Activated naive CD4-positive, alpha-beta T cell treated with anti-CD3 and anti-CD28 coated beads, Interleukin-2, amount 50 U/mL, for 24 hours (primary cell): ENCODE results near the gene SLC41A1.
"Not testable (repeated sequence)": the region's sequence is repeated elsewhere in the genome, so short reads cannot be mapped to it uniquely, and the experiment has no call there.

ENCODE experiments used
- H3K27ac Mint-ChIP-seq: one replicate; pipeline ENCODE4 v1.8.0; 2021; ENCODE audit warnings: mild to moderate bottlenecking, mixed read lengths
- H3K27me3 Mint-ChIP-seq: one replicate; pipeline ENCODE4 v1.8.0; 2021; ENCODE audit warnings: mixed read lengths
- H3K36me3 Mint-ChIP-seq: one replicate; pipeline ENCODE4 v1.8.0; 2021; ENCODE audit warnings: mixed read lengths
- H3K4me1 Mint-ChIP-seq: one replicate; pipeline ENCODE4 v1.8.0; 2021; ENCODE audit warnings: mixed read lengths
- H3K4me3 Mint-ChIP-seq: one replicate; pipeline ENCODE4 v1.8.0; 2021; ENCODE audit warnings: mild to moderate bottlenecking, mixed read lengths
- H3K9me3 Mint-ChIP-seq: one replicate; pipeline ENCODE4 v1.8.0; 2021; ENCODE audit warnings: mixed read lengths

SLC41A1 gene

GRCh38 chr1:205827623-205828022 lies 14.6 kb upstream of the SLC41A1 start:
- Mint-ChIP-seq H3K27ac (no peak overlapping the region), H3K4me3 (no peak overlapping the region), H3K27me3 (no peaks in the 10 kb centered on the region), H3K36me3 (peaks cover 7% of the 10 kb centered on the region), H3K4me1 (no peaks in the 10 kb centered on the region), H3K9me3 (no peaks in the 10 kb centered on the region)

GRCh38 chr1:205826995-205827394 lies 14.0 kb upstream of the SLC41A1 start:
- Mint-ChIP-seq H3K36me3 (peaks cover 7% of the 10 kb centered on the region), H3K9me3 (no peaks in the 10 kb centered on the region), H3K27me3 (no peaks in the 10 kb centered on the region), H3K4me1 (no peaks in the 10 kb centered on the region), H3K4me3 (no peak overlapping the region), H3K27ac (no peak overlapping the region)

- H3K27ac Mint-ChIP-seq = no peak overlapping the region
These were observed 13.2 kb upstream of the SLC41A1 start for GRCh38 chr1:205826016-205826806.

GRCh38 chr1:205824180-205824579 lies 11.2 kb upstream of the SLC41A1 start:
- Mint-ChIP-seq H3K4me3 (no peak overlapping the region), H3K9me3 (no peaks in the 10 kb centered on the region), H3K36me3 (peaks cover 7% of the 10 kb centered on the region), H3K27ac (no peak overlapping the region), H3K27me3 (no peaks in the 10 kb centered on the region), H3K4me1 (peaks cover 1% of the 10 kb centered on the region)

More at GRCh38 chr1:205826016-205826806, 13.2 kb upstream of the SLC41A1 start:
- Mint-ChIP-seq H3K27me3 (no peaks in the 10 kb centered on the region), H3K4me3 (no peak overlapping the region), H3K36me3 (peaks cover 7% of the 10 kb centered on the region), H3K9me3 (no peaks in the 10 kb centered on the region), H3K4me1 (no peaks in the 10 kb centered on the region)

GRCh38 chr1:205823260-205823659 lies 10.3 kb upstream of the SLC41A1 start:
- H3K4me1 Mint-ChIP-seq, H3K36me3 Mint-ChIP-seq, H3K27ac Mint-ChIP-seq, H3K9me3 Mint-ChIP-seq, H3K4me3 Mint-ChIP-seq, H3K27me3 Mint-ChIP-seq: not testable (repeated sequence)

GRCh38 chr1:205822397-205822796 lies 9.4 kb upstream of the SLC41A1 start:
- Mint-ChIP-seq H3K9me3 (no peaks in the 10 kb centered on the region), H3K4me3 (no peak overlapping the region), H3K4me1 (peaks cover 11% of the 10 kb centered on the region), H3K36me3 (peaks cover 4% of the 10 kb centered on the region), H3K27ac (no peak overlapping the region), H3K27me3 (no peaks in the 10 kb centered on the region)

- Mint-ChIP-seq H3K4me3 (no peak overlapping the region), H3K27ac (no peak overlapping the region), H3K9me3 (no peaks in the 10 kb centered on the region), H3K4me1 (peaks cover 18% of the 10 kb centered on the region), H3K36me3 (no peaks in the 10 kb centered on the region), H3K27me3 (no peaks in the 10 kb centered on the region)
These were observed 5.0 kb upstream of the SLC41A1 start for GRCh38 chr1:205817988-205818387.

GRCh38 chr1:205817364-205817763 lies 4.4 kb upstream of the SLC41A1 start:
- Mint-ChIP-seq H3K9me3 (no peaks in the 10 kb centered on the region), H3K4me3 (no peak overlapping the region), H3K4me1 (peaks cover 20% of the 10 kb centered on the region), H3K36me3 (no peaks in the 10 kb centered on the region), H3K27me3 (no peaks in the 10 kb centered on the region), H3K27ac (no peak overlapping the region)

- Mint-ChIP-seq H3K27me3 (no peaks in the 10 kb centered on the region), H3K9me3 (no peaks in the 10 kb centered on the region), H3K36me3 (peaks cover 2% of the 10 kb centered on the region), H3K4me3 (peak overlapping the region; percentile 93), H3K27ac (peak overlapping the region; percentile 70), H3K4me1 (peaks cover 53% of the 10 kb centered on the region)
These were observed 709 bp upstream of the SLC41A1 start for GRCh38 chr1:205813755-205814058.

GRCh38 chr1:205812271-205812877 lies 624 bp downstream of the SLC41A1 start:
- peaks cover 58% of the 10 kb centered on the region for H3K4me1 Mint-ChIP-seq

GRCh38 chr1:205811660-205812059 lies 1.3 kb downstream of the SLC41A1 start:
- H3K4me3 Mint-ChIP-seq = peak overlapping the region; percentile 93
- no peaks in the 10 kb centered on the region for H3K27me3 Mint-ChIP-seq
- H3K27ac Mint-ChIP-seq = peak overlapping the region; percentile 81
- no peaks in the 10 kb centered on the region for H3K9me3 Mint-ChIP-seq
- H3K4me1 Mint-ChIP-seq = peaks cover 65% of the 10 kb centered on the region
- peaks cover 5% of the 10 kb centered on the region for H3K36me3 Mint-ChIP-seq

More at GRCh38 chr1:205812271-205812877, 624 bp downstream of the SLC41A1 start:
- H3K4me3 Mint-ChIP-seq = peak overlapping the region; percentile 93
- peaks cover 5% of the 10 kb centered on the region for H3K36me3 Mint-ChIP-seq
- H3K27ac Mint-ChIP-seq = peak overlapping the region; percentile 81
- H3K9me3 Mint-ChIP-seq = no peaks in the 10 kb centered on the region
- no peaks in the 10 kb centered on the region for H3K27me3 Mint-ChIP-seq

GRCh38 chr1:205810448-205811157 lies 2.4 kb downstream of the SLC41A1 start:
- H3K27ac Mint-ChIP-seq = peak overlapping the region; percentile 51
- no peaks in the 10 kb centered on the region for H3K9me3 Mint-ChIP-seq
- peaks cover 5% of the 10 kb centered on the region for H3K36me3 Mint-ChIP-seq
- peaks cover 75% of the 10 kb centered on the region for H3K4me1 Mint-ChIP-seq
- H3K4me3 Mint-ChIP-seq = peak overlapping the region; percentile 93
- H3K27me3 Mint-ChIP-seq = no peaks in the 10 kb centered on the region

- H3K4me3 Mint-ChIP-seq = peak overlapping the region; percentile 47
- H3K36me3 Mint-ChIP-seq = peaks cover 5% of the 10 kb centered on the region
- H3K27me3 Mint-ChIP-seq = no peaks in the 10 kb centered on the region
- no peak overlapping the region for H3K27ac Mint-ChIP-seq
- H3K9me3 Mint-ChIP-seq = no peaks in the 10 kb centered on the region
- peaks cover 82% of the 10 kb centered on the region for H3K4me1 Mint-ChIP-seq
These were observed 3.1 kb downstream of the SLC41A1 start for GRCh38 chr1:205809942-205810345.

GRCh38 chr1:205809469-205809868 lies 3.5 kb downstream of the SLC41A1 start:
- no peaks in the 10 kb centered on the region for H3K27me3 Mint-ChIP-seq
- H3K4me1 Mint-ChIP-seq = peaks cover 87% of the 10 kb centered on the region
- no peaks in the 10 kb centered on the region for H3K9me3 Mint-ChIP-seq
- peaks cover 5% of the 10 kb centered on the region for H3K36me3 Mint-ChIP-seq
- H3K4me3 Mint-ChIP-seq = peak overlapping the region; percentile 62
- H3K27ac Mint-ChIP-seq = peak overlapping the region; percentile 11

GRCh38 chr1:205805082-205805711 lies 7.8 kb downstream of the SLC41A1 start:
- peaks cover 71% of the 10 kb centered on the region for H3K4me1 Mint-ChIP-seq
- H3K4me3 Mint-ChIP-seq = peak overlapping the region; percentile 56
- peak overlapping the region; percentile 88 for H3K27ac Mint-ChIP-seq
- no peaks in the 10 kb centered on the region for H3K27me3 Mint-ChIP-seq
- peaks cover 3% of the 10 kb centered on the region for H3K36me3 Mint-ChIP-seq
- H3K9me3 Mint-ChIP-seq = no peaks in the 10 kb centered on the region

- Mint-ChIP-seq H3K9me3 (no peaks in the 10 kb centered on the region), H3K27ac (no peak overlapping the region), H3K4me3 (no peak overlapping the region), H3K4me1 (peaks cover 65% of the 10 kb centered on the region), H3K27me3 (no peaks in the 10 kb centered on the region), H3K36me3 (peaks cover 5% of the 10 kb centered on the region)
These were observed 8.4 kb downstream of the SLC41A1 start for GRCh38 chr1:205804605-205805004.
